ENCODE results near the gene AGER. TPM values are rescaled to one million over a fixed set of nuclear protein-coding genes. Genes with fewer than 3 reads are reported as not detected.

Gene AGER
- total and polyA plus RNA-seq, 2 donors (not counting 1 experiment from before 2014, with no cell fraction given): 29.9 to 38.8 TPM

- no peaks in the 10 kb centered on the region for H3K79me2 ChIP-seq (ENCODE audit: control insufficient read depth, insufficient read depth, low read length)
- WGBS (ENCODE audit: insufficient coverage): no CpG with 5 or more reads among the region's 3 CpGs
- CTCF ChIA-PET: interaction anchor here (0.6 kb wide), 1 partner anchor 651 kb away, joined by 5 read pairs; no protein-coding TSS in a partner anchor
- H3K27me3 Mint-ChIP-seq: peaks cover 5% of the 10 kb centered on the region
- H3K36me3 ChIP-seq (replicated peaks in 1 of 2; ENCODE audit: control extremely low read depth in 1 of 2, control insufficient read depth in 1 of 2, extremely low read depth in 1 of 2, insufficient read depth in 2 of 2, low read length in 1 of 2): no peaks in the 10 kb centered on the region
- ATAC-seq (ENCODE audit: low read depth): no peak
- no peak overlapping the region for H3K27ac Mint-ChIP-seq
- peaks cover 0 to 6% of the 10 kb centered on the region in 2 donors for H3K4me1 ChIP-seq (ENCODE audit: control insufficient read depth in 2 of 2, insufficient read depth in 2 of 2, low read length in 2 of 2)
- H2AFZ ChIP-seq (ENCODE audit: insufficient read depth, low read depth, low read length, poor library complexity, severe bottlenecking): no peak overlapping the region
- H4K20me1 ChIP-seq (ENCODE audit: control insufficient read depth, insufficient read depth, low read length, poor library complexity, severe bottlenecking): no peaks in the 10 kb centered on the region
- H3K27ac ChIP-seq (ENCODE audit: low read length in 2 of 2): no peak overlapping the region
- DNase-seq: no peak
- no peaks in the 10 kb centered on the region for H3K27me3 ChIP-seq (replicated peaks in 1 of 4; ENCODE audit: control extremely low read depth in 1 of 4, control insufficient read depth in 3 of 4, insufficient read depth in 4 of 4, low read length in 3 of 4)
- peaks cover 9% of the 10 kb centered on the region for H3K4me1 Mint-ChIP-seq
- H3K4me2 ChIP-seq (replicated peaks; ENCODE audit: low read depth, low read length, poor library complexity, severe bottlenecking): no peak overlapping the region
- TF ChIP-seq EZH2 (IDR thresholded peaks at IDR 0.05; ENCODE audit: borderline replicate concordance, insufficient read depth, low read depth, low read length, poor library complexity, severe bottlenecking) (no peak), CTCF (IDR thresholded peaks at IDR 0.05) (no peak)
- H3K9me3 ChIP-seq (ENCODE audit: control extremely low read depth in 1 of 3, control insufficient read depth in 2 of 3, insufficient read depth in 1 of 3, low read length in 2 of 3): no peaks in the 10 kb centered on the region
- POLR2A ChIA-PET: no interaction called here
- intact Hi-C loops (cut with micrococcal nuclease): no loop called here
- H3K9me3 Mint-ChIP-seq (ENCODE audit: insufficient read depth): no peaks in the 10 kb centered on the region
- no peak overlapping the region for H3K9ac ChIP-seq (ENCODE audit: low read length)
- H3K4me3 Mint-ChIP-seq: no peak overlapping the region
- no peak overlapping the region for H3K4me3 ChIP-seq (ENCODE audit: control extremely low read depth in 1 of 5, extremely low read depth in 1 of 5, insufficient read depth in 1 of 5, low read depth in 2 of 5, low read length in 4 of 5)
Observed at GRCh38 chr6:32214126-32214525, 30.1 kb upstream of the AGER start.

- no peaks in the 10 kb centered on the region for H3K27me3 ChIP-seq (replicated peaks in 1 of 4; ENCODE audit: control extremely low read depth in 1 of 4, control insufficient read depth in 3 of 4, insufficient read depth in 4 of 4, low read length in 3 of 4)
- ChIA-PET CTCF (no interaction called here), POLR2A (interaction anchor here (0.6 kb wide), 1 partner anchor 17 kb away, joined by 5 read pairs; no protein-coding TSS in a partner anchor)
- no peak overlapping the region for H3K4me3 ChIP-seq (ENCODE audit: control extremely low read depth in 1 of 5, extremely low read depth in 1 of 5, insufficient read depth in 1 of 5, low read depth in 2 of 5, low read length in 4 of 5)
- H4K20me1 ChIP-seq (ENCODE audit: control insufficient read depth, insufficient read depth, low read length, poor library complexity, severe bottlenecking): no peaks in the 10 kb centered on the region
- Mint-ChIP-seq H3K27ac (no peak overlapping the region), H3K27me3 (peaks cover 5% of the 10 kb centered on the region), H3K4me3 (no peak overlapping the region), H3K4me1 (peaks cover 11% of the 10 kb centered on the region), H3K9me3 (ENCODE audit: insufficient read depth) (no peaks in the 10 kb centered on the region)
- intact Hi-C loops (cut with micrococcal nuclease): no loop called here
- TF ChIP-seq EZH2 (IDR thresholded peaks at IDR 0.05; ENCODE audit: borderline replicate concordance, insufficient read depth, low read depth, low read length, poor library complexity, severe bottlenecking) (no peak), CTCF (IDR thresholded peaks at IDR 0.05) (no peak)
- no peaks in the 10 kb centered on the region for H3K9me3 ChIP-seq (ENCODE audit: control extremely low read depth in 1 of 3, control insufficient read depth in 2 of 3, insufficient read depth in 1 of 3, low read length in 2 of 3)
- no peak overlapping the region for H3K27ac ChIP-seq (ENCODE audit: low read length in 2 of 2)
- WGBS (ENCODE audit: insufficient coverage): no CpG with 5 or more reads among the region's 6 CpGs
- ATAC-seq (ENCODE audit: low read depth): no peak
- H3K9ac ChIP-seq (ENCODE audit: low read length): no peak overlapping the region
- H3K4me1 ChIP-seq (ENCODE audit: control insufficient read depth in 2 of 2, insufficient read depth in 2 of 2, low read length in 2 of 2): peaks cover 0 to 6% of the 10 kb centered on the region in 2 donors
- no peak for DNase-seq
- H3K4me2 ChIP-seq (replicated peaks; ENCODE audit: low read depth, low read length, poor library complexity, severe bottlenecking): no peak overlapping the region
- H3K79me2 ChIP-seq (ENCODE audit: control insufficient read depth, insufficient read depth, low read length): no peaks in the 10 kb centered on the region
- H3K36me3 ChIP-seq (replicated peaks in 1 of 2; ENCODE audit: control extremely low read depth in 1 of 2, control insufficient read depth in 1 of 2, extremely low read depth in 1 of 2, insufficient read depth in 2 of 2, low read length in 1 of 2): no peaks in the 10 kb centered on the region
- no peak overlapping the region for H2AFZ ChIP-seq (ENCODE audit: insufficient read depth, low read depth, low read length, poor library complexity, severe bottlenecking)
Observed at GRCh38 chr6:32213649-32214048, 29.6 kb upstream of the AGER start.
